Measurements from ENCODE around the gene SDSL. TPM values are rescaled to one million over a fixed set of nuclear protein-coding genes. Genes with fewer than 3 reads are reported as not detected.

The SDSL gene
- polyA plus RNA-seq, 1 donor (not counting 4 experiments of a cell fraction or from before 2014, with no cell fraction given): 1.9 TPM

- Histone ChIP-seq H3K4me3 (ENCODE audit: control insufficient read depth in 2 of 3, extremely low read depth in 1 of 3, insufficient read depth in 2 of 3, low read depth in 1 of 3, low read length in 3 of 3) (no peak overlapping the region), H3K36me3 (ENCODE audit: control insufficient read depth in 2 of 2, extremely low read depth in 1 of 2, insufficient read depth in 2 of 2, low read length in 2 of 2) (no peaks in the 10 kb centered on the region), H3K79me2 (ENCODE audit: control insufficient read depth, insufficient read depth, low read length) (no peaks in the 10 kb centered on the region), H3K4me1 (ENCODE audit: control insufficient read depth, extremely low read depth, insufficient read depth, low read length) (peaks cover 4% of the 10 kb centered on the region), H2AFZ (ENCODE audit: control insufficient read depth, low read length) (no peak overlapping the region), H3K9me1 (ENCODE audit: control insufficient read depth, extremely low read depth, insufficient read depth, low read length) (no peaks in the 10 kb centered on the region), H3K27ac (ENCODE audit: control insufficient read depth, insufficient read depth, low read length) (no peak overlapping the region), H4K20me1 (ENCODE audit: control insufficient read depth, extremely low read depth, insufficient read depth, low read length) (peaks cover 3% of the 10 kb centered on the region), H3K4me2 (ENCODE audit: control insufficient read depth, extremely low read depth, insufficient read depth, low read depth, low read length) (no peak overlapping the region), H3K27me3 (ENCODE audit: control insufficient read depth, extremely low read depth, insufficient read depth, low read length) (peaks cover 39% of the 10 kb centered on the region), H3K9ac (ENCODE audit: control insufficient read depth, extremely low read depth, insufficient read depth, low read length) (no peak overlapping the region), H3K9me3 (ENCODE audit: control insufficient read depth, low read depth, low read length) (no peaks in the 10 kb centered on the region)
- dilution Hi-C loops (cut with MboI; ENCODE audit: extremely low pct_ligation_motif_present, low sequenced_read_pairs): no loop called here
- no peak for FAIRE-seq
- DNase-seq (ENCODE audit: low read depth, low spot score): no peak
- TF ChIP-seq CTCF (optimal IDR thresholded peaks at IDR 0.05 in 1 of 3, IDR thresholded peaks at IDR 0.05 in 1 of 3, conservative IDR thresholded peaks at IDR 0.05 in 1 of 3; ENCODE audit: extremely low read depth in 1 of 3, insufficient read depth in 2 of 3, low read length in 3 of 3): no peak
- TF ChIP-seq EZH2 (IDR thresholded peaks at IDR 0.05; ENCODE audit: low read length): no peak
Observed at GRCh38 chr12:113459981-113460380, 37.8 kb downstream of the SDSL start.

- TF ChIP-seq EZH2 (IDR thresholded peaks at IDR 0.05; ENCODE audit: low read length): no peak
- peak; percentile 45 to 52 (median 49) for TF ChIP-seq CTCF (optimal IDR thresholded peaks at IDR 0.05 in 1 of 3, IDR thresholded peaks at IDR 0.05 in 1 of 3, conservative IDR thresholded peaks at IDR 0.05 in 1 of 3; ENCODE audit: extremely low read depth in 1 of 3, insufficient read depth in 2 of 3, low read length in 3 of 3)
- Histone ChIP-seq H3K9ac (ENCODE audit: control insufficient read depth, extremely low read depth, insufficient read depth, low read length) (no peak overlapping the region), H3K9me1 (ENCODE audit: control insufficient read depth, extremely low read depth, insufficient read depth, low read length) (no peaks in the 10 kb centered on the region), H3K27ac (ENCODE audit: control insufficient read depth, insufficient read depth, low read length) (no peak overlapping the region), H4K20me1 (ENCODE audit: control insufficient read depth, extremely low read depth, insufficient read depth, low read length) (peaks cover 3% of the 10 kb centered on the region), H3K79me2 (ENCODE audit: control insufficient read depth, insufficient read depth, low read length) (no peaks in the 10 kb centered on the region), H3K4me1 (ENCODE audit: control insufficient read depth, extremely low read depth, insufficient read depth, low read length) (peaks cover 4% of the 10 kb centered on the region), H3K27me3 (ENCODE audit: control insufficient read depth, extremely low read depth, insufficient read depth, low read length) (peaks cover 56% of the 10 kb centered on the region), H3K4me3 (ENCODE audit: control insufficient read depth in 2 of 3, extremely low read depth in 1 of 3, insufficient read depth in 2 of 3, low read depth in 1 of 3, low read length in 3 of 3) (no peak overlapping the region), H3K36me3 (ENCODE audit: control insufficient read depth in 2 of 2, extremely low read depth in 1 of 2, insufficient read depth in 2 of 2, low read length in 2 of 2) (no peaks in the 10 kb centered on the region), H3K4me2 (ENCODE audit: control insufficient read depth, extremely low read depth, insufficient read depth, low read depth, low read length) (no peak overlapping the region), H2AFZ (ENCODE audit: control insufficient read depth, low read length) (no peak overlapping the region), H3K9me3 (ENCODE audit: control insufficient read depth, low read depth, low read length) (no peaks in the 10 kb centered on the region)
- dilution Hi-C loops (cut with MboI; ENCODE audit: extremely low pct_ligation_motif_present, low sequenced_read_pairs): no loop called here
- no peak for FAIRE-seq
- DNase-seq (ENCODE audit: low read depth, low spot score): no peak
Observed at GRCh38 chr12:113461666-113462065, 39.5 kb downstream of the SDSL start.
